GM12878 (cell line): ENCODE measurements around the gene NPSR1. TPM values are rescaled to one million over a fixed set of nuclear protein-coding genes. Genes with fewer than 3 reads are reported as not detected.

Experiments used
- CBX3 ChIP-seq: fragments of 200-600 bp; sonication (generic); IDR thresholded peaks from 2 replicates; pipeline ENCODE4 v1.6.1; 2016; ENCODE audit warnings: low read depth, borderline replicate concordance
- CHD2 ChIP-seq: IDR thresholded peaks from 2 replicates; pipeline ENCODE4 v1.6.1; 2011; ENCODE audit warnings: low read depth, low read length, improper control_type of control experiment, borderline replicate concordance
- EP300 ChIP-seq, 2 experiments: fragments of 150-350 bp in 1 of 2; IDR thresholded peaks; 2 replicates each; pipeline ENCODE4 v1.6.1; 2011 to 2012; ENCODE audit warnings: low read depth in 2 of 2, low read length in 2 of 2, borderline replicate concordance in 1 of 2, improper control_type of control experiment in 1 of 2, inconsistent platforms in 1 of 2; ENCODE audit not compliant: control insufficient read depth in 1 of 2
- JUND ChIP-seq: IDR thresholded peaks from 2 replicates; pipeline ENCODE4 v1.6.1; 2012; ENCODE audit warnings: low read depth, mild to moderate bottlenecking, low read length, improper control_type of control experiment, moderate library complexity
- NFYA ChIP-seq: IDR thresholded peaks from 2 replicates; pipeline ENCODE4 v1.6.1; 2011; ENCODE audit warnings: low read depth, mild to moderate bottlenecking, low read length, improper control_type of control experiment, borderline replicate concordance
- NR2F1 ChIP-seq: fragments of 450-650 bp; conservative IDR thresholded peaks from 2 replicates; pipeline ENCODE4 v1.6.1; 2017; ENCODE audit warnings: mild to moderate bottlenecking
- PAX8 ChIP-seq: fragments of 450-650 bp; IDR thresholded peaks from 2 replicates; pipeline ENCODE4 v1.6.1; 2017; ENCODE audit warnings: mild to moderate bottlenecking, moderate library complexity
- POLR2AphosphoS2 ChIP-seq: IDR thresholded peaks from 2 replicates; pipeline ENCODE4 v1.6.1; 2011; ENCODE audit warnings: low read depth, mild to moderate bottlenecking, low read length, improper control_type of control experiment, moderate library complexity
- RAD21 ChIP-seq: IDR thresholded peaks from 2 replicates; pipeline ENCODE4 v1.6.1; 2011; ENCODE audit warnings: mild to moderate bottlenecking, low read depth, low read length, moderate library complexity; ENCODE audit not compliant: insufficient read depth
- ZNF217 ChIP-seq: fragments of 450-650 bp; IDR thresholded peaks from 2 replicates; pipeline ENCODE4 v1.6.1; 2017; ENCODE audit warnings: antibody characterized with exemption, mild to moderate bottlenecking
- ZNF384 ChIP-seq: IDR thresholded peaks from 2 replicates; pipeline ENCODE4 v1.6.1; 2012; ENCODE audit warnings: low read depth, mild to moderate bottlenecking, low read length, improper control_type of control experiment, borderline replicate concordance
- polyA plus RNA-seq, 11 experiments: library from polyadenylated mRNA; depleted of rRNA in 4 of 11; unstranded in 6 of 11; stranded (reverse) in 5 of 11; fragments of >200 nt; fragmentation: Nextera tagmentation in 4 of 11; fragmentation: Illumina TruSeq in 1 of 11; extraction: Ambion mirVana in 4 of 11; extraction: Trizol in 1 of 11; gene quantifications; 1 replicate in 1 of 11; 2 replicates in 10 of 11; pipeline versions ENCODE4 v1.2.1 to v1.2.3, GENCODE V29; 2011 to 2016; ENCODE audit warnings: inconsistent platforms in 2 of 11, missing spikeins in 2 of 11, low read depth in 1 of 11
- total RNA-seq, 4 experiments: library from RNA; depleted of rRNA in 3 of 4; stranded (reverse); fragments of >200 nt in 3 of 4; fragmentation: Illumina TruSeq in 1 of 4; extraction: Trizol in 1 of 4; gene quantifications; 2 replicates each; pipeline versions ENCODE4 v1.2.1 to v1.2.3, GENCODE V29; 2013 to 2021
- TF ChIP-seq, protein P1 (sequence below): fragments of 450-650 bp; IDR thresholded peaks from 2 replicates; pipeline ENCODE4 v1.6.1; 2016; ENCODE audit warnings: mild to moderate bottlenecking
- TF ChIP-seq, protein P2 (sequence below), 3 experiments: IDR thresholded peaks in 2 of 3; conservative IDR thresholded peaks in 1 of 3; 2 replicates each; pipeline ENCODE4 v1.5.1; 2011; ENCODE audit warnings: low read depth in 3 of 3, low read length in 3 of 3, mild to moderate bottlenecking in 3 of 3, control low read depth in 2 of 3, moderate library complexity in 2 of 3, inconsistent platforms in 1 of 3, mixed read lengths in 1 of 3; ENCODE audit not compliant: control insufficient read depth in 2 of 3, insufficient read depth in 1 of 3; ENCODE audit errors: extremely low read depth in 1 of 3
- TF ChIP-seq, protein P3 (sequence below): fragments of 450-650 bp; formaldehyde crosslinking; IDR thresholded peaks from 2 replicates; pipeline ENCODE4 v1.4.0; 2022; ENCODE audit warnings: mild to moderate bottlenecking, moderate library complexity

The NPSR1 gene
- total and polyA plus RNA-seq, 10 of the 15 experiments (the other 5 are each of a cell fraction or from before 2014, with no cell fraction given) = 0.20 TPM; not detected in 9

DNA sequence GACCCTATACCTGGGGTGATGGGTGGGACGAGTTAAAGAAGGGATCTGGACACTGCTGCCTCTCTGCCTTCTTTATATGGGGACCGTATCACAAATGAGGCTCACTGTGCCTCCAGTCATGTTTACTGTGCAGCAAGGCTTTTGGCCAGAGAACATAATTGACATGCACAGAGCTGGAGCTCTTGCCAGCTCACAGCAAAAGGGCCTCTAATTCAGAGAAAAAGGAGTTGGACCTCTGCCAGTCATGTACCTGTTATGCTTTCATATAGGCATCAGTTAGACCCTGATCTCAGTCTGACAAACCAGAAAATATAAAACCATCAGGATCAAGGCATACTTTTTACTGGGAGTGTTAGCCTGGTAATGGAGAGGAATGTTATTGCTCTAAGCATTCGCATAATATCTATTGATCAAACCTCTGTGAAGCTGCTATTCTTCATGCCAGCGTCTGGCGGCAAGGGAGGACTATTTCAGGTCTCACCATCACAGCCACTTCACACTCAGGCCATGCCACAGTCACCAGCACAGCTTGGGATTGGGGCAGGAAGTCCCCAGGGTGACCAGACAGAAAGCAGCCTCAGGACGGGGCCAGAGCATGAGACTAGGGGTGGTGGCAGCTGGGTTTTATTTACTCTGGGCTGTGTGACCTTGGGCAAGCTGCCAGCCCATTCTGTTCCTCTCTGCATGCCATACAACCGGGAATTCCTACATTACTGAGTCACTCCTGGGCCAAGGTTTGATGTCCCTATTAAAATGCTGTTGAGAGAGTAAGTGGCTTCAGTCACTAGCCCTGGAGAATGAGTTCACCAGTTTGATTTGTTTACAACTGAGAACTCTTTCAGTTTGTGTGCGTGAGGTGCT is 90.1 kb downstream of the NPSR1 start (continued):
- TF ChIP-seq, protein P1, sequence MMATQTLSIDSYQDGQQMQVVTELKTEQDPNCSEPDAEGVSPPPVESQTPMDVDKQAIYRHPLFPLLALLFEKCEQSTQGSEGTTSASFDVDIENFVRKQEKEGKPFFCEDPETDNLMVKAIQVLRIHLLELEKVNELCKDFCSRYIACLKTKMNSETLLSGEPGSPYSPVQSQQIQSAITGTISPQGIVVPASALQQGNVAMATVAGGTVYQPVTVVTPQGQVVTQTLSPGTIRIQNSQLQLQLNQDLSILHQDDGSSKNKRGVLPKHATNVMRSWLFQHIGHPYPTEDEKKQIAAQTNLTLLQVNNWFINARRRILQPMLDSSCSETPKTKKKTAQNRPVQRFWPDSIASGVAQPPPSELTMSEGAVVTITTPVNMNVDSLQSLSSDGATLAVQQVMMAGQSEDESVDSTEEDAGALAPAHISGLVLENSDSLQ = peak; percentile 37; the same call in 1 of the 2 replicates
- no peak for TF ChIP-seq PAX8
- TF ChIP-seq, protein P2, sequence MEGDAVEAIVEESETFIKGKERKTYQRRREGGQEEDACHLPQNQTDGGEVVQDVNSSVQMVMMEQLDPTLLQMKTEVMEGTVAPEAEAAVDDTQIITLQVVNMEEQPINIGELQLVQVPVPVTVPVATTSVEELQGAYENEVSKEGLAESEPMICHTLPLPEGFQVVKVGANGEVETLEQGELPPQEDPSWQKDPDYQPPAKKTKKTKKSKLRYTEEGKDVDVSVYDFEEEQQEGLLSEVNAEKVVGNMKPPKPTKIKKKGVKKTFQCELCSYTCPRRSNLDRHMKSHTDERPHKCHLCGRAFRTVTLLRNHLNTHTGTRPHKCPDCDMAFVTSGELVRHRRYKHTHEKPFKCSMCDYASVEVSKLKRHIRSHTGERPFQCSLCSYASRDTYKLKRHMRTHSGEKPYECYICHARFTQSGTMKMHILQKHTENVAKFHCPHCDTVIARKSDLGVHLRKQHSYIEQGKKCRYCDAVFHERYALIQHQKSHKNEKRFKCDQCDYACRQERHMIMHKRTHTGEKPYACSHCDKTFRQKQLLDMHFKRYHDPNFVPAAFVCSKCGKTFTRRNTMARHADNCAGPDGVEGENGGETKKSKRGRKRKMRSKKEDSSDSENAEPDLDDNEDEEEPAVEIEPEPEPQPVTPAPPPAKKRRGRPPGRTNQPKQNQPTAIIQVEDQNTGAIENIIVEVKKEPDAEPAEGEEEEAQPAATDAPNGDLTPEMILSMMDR (IDR thresholded peaks at IDR 0.05 in 2 of 3, conservative IDR thresholded peaks at IDR 0.05 in 1 of 3; ENCODE audit: control insufficient read depth in 2 of 3, extremely low read depth in 1 of 3, insufficient read depth in 1 of 3, low read depth in 3 of 3, low read length in 3 of 3) = peak in 1 of 3 experiments; percentile 24; a peak in 2 of 6 replicates
- no peak for TF ChIP-seq ZNF384
- no peak for TF ChIP-seq RAD21
- TF ChIP-seq CHD2 = no peak
- TF ChIP-seq POLR2AphosphoS2 = no peak
- TF ChIP-seq, protein P3, sequence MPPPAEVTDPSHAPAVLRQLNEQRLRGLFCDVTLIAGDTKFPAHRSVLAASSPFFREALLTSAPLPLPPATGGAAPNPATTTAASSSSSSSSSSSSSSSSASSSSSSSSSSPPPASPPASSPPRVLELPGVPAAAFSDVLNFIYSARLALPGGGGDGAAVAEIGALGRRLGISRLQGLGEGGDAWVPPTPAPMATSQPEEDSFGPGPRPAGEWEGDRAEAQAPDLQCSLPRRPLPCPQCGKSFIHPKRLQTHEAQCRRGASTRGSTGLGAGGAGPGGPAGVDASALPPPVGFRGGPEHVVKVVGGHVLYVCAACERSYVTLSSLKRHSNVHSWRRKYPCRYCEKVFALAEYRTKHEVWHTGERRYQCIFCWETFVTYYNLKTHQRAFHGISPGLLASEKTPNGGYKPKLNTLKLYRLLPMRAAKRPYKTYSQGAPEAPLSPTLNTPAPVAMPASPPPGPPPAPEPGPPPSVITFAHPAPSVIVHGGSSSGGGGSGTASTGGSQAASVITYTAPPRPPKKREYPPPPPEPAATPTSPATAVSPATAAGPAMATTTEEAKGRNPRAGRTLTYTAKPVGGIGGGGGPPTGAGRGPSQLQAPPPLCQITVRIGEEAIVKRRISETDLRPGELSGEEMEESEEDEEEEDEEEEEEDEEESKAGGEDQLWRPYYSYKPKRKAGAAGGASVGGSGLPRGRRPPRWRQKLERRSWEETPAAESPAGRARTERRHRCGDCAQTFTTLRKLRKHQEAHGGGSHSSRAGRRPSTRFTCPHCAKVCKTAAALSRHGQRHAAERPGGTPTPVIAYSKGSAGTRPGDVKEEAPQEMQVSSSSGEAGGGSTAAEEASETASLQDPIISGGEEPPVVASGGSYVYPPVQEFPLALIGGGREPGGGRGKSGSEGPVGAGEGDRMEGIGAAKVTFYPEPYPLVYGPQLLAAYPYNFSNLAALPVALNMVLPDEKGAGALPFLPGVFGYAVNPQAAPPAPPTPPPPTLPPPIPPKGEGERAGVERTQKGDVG (CRISPR knock-in tag) = no peak
- no peak for TF ChIP-seq JUND
- no peak for TF ChIP-seq EP300 (IDR thresholded peaks at IDR 0.05; ENCODE audit: borderline replicate concordance in 1 of 2, control insufficient read depth in 1 of 2, low read depth in 2 of 2, low read length in 2 of 2)
- TF ChIP-seq NR2F1 = 0 out of 2 replicates have a peak, but pooled peaks have one; percentile 16
- no peak for TF ChIP-seq CBX3
- TF ChIP-seq ZNF217 = peak; percentile 55; the same call in 1 of the 2 replicates
- TF ChIP-seq NFYA = no peak
